GM19043 (cell line): ENCODE results near the gene SIRT6.
"Not testable (repeated sequence)": the region's sequence is repeated elsewhere in the genome, so short reads cannot be mapped to it uniquely, and the experiment has no call there.

Source experiments
- ATAC-seq: cut with Tn5 transposase; IDR thresholded peaks from one replicate; pipeline ENCODE4 v1.9.1; 2021; ENCODE audit warnings: low read depth; ENCODE audit not compliant: unreplicated experiment

The SIRT6 gene

GRCh38 chr19:4200940-4201542 is 18.7 kb upstream of the SIRT6 start:
- no peak for ATAC-seq

DNA sequence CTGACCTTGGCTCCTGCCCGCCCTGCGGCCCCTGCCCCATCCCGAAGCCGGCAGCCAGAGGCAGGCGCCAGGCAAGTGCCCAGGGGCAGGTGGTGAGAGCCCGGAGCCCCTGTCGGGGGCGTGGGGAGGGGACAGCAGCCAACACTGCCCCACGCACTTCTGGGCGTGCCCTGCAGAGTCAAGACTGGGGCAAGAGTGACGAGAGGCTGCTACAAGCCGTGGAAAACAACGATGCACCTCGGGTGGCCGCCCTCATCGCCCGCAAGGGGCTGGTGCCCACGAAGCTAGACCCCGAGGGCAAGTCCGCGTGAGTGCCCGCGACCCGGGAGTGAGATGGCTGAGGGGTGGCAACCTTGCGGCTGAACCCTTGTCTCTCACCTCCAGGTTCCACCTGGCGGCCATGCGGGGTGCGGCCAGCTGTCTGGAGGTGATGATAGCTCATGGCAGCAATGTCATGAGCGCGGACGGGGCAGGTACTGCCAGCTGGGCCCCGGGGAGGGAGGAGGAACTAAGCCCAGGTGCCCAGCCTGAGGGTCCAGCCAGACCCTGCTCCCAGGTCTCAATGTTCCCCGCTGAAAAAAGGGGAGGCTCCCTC is 17.4 kb upstream of the SIRT6 start:
- ATAC-seq, result no peak

GRCh38 chr19:4198467-4199126 is 16.2 kb upstream of the SIRT6 start:
- no peak for ATAC-seq

DNA sequence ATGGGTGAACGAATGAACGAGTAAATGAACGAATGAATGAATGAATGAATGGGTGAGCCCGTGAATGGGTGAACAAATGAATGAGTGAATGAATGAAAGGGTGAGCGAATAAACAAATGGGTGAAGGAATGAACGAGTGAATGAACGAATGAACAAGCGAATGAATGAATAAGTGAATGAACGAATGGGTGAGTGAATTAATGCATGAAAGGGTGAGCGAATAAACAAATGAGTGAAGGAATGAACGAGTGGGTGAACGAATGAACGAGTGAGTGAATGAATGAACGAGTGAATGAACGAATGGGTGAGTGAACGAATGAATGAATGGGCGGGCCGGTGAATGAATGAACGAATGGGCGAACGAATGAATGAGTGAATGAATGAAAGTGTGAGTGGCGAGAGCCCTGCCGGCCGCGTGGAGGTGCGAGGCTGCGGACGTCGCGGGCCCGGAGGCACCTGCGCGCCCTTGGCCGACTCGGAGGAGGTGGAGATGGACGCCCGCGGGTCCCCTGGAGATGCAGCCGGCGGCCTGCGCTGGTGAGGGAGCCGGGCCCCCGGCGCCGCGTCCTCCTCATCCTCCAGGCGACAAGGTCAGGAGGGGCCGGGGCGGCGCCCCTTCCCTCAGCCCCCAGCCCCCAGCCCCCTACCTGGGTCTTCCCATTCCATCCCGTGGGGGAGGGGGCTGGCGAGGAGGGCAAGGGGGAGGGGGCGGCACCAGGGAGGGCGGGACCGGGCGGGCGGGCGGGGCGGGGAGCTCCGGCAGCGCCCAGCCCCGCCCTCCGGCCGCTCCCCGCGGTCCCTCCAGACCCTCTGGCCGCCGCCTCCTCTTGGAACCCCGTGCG is 15.5 kb upstream of the SIRT6 start:
- no peak for ATAC-seq

- ATAC-seq, result no peak
Observed at GRCh38 chr19:4197228-4197624, 14.9 kb upstream of the SIRT6 start.

DNA sequence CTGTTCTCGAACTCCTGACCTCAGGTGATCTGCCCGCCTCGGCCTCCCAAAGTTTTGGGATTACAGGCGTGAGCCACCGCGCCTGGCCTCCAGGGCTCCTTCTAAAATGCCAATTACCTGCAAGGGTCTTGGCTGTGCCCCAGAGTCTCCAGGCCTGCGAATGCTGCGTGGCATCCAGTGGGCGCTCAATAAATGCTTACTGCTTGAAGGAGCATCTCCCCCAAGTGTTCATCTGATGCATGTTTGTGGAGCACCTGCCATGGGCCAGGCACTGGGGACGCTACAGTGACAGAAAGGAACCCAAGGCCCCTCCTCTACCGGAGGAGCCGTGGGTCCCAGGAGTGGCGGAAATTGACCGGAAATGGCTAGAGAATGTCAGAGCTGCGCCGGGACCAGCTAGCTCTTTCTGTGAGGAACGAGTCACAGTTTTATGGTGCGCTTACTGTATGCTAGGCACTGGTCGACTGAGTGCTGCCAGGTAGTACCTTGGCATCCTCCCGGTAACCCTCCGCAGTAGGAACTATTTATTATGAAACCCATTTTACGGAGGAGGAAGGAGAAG is 14.3 kb upstream of the SIRT6 start:
- ATAC-seq, result no peak

GRCh38 chr19:4196009-4196408 is 13.6 kb upstream of the SIRT6 start:
- no peak for ATAC-seq

- ATAC-seq, result no peak
Observed at GRCh38 chr19:4194353-4194752, 12.0 kb upstream of the SIRT6 start.

GRCh38 chr19:4192537-4192936 is 10.2 kb upstream of the SIRT6 start:
- ATAC-seq, result not testable (repeated sequence)

DNA sequence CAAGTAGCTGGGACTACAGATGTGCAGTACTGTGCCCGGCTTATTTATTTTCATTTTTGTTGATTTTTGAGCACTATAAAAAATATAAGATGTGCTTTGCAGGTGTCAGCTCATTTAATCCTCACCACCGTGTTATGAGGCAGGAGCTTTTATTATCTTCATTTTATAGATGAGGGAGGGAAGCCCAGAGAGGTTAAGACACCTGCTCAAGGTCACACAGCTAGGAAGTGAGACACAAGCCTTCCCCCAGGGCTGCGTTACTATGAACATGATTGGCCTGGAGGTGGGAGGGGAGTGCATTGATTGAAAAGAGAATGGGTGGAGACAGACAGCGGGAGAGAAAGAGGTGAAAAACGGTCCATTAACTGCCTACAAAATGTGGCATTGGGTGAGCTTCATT is 7.3 kb upstream of the SIRT6 start:
- ATAC-seq, result no peak

DNA sequence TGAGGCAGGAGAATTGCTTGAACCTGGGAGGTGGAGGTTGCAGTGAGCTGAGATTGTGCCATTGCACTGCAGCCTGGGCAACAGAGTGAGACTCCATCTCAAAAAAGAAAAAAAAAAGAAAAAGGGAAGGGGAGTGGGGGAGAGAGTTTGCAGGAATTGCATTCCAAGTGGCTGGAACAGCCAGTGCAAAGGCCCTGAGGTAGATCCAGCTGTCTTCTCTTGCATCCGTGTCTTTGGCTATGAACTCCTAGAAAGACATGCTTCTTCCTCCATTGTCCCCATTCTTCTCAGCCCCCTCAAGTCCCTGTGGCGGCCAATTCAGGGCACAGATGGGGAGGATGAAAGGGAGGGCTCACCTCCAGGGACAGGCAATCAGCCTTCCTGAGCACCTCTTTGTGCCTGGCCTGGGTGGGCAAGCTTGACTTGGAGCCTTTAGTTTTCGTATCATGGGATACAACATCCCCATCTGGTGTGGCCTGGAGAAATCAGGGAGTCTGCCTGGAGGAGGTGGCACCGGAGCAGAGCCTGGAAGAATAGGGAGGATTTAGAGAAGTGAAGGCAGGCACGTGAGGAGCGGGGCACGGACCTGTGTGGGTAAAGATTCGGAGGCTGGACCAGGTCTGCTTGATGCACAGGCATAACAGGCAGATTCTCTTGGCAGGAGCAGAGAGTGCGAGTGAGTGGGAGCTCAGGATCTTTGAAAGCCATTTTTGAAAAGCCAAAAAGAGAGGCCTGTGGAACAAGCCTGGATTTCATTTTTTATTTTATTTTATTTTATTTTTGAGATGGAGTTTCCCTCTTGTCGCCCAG is 5.2 kb upstream of the SIRT6 start:
- ATAC-seq, result no peak

DNA sequence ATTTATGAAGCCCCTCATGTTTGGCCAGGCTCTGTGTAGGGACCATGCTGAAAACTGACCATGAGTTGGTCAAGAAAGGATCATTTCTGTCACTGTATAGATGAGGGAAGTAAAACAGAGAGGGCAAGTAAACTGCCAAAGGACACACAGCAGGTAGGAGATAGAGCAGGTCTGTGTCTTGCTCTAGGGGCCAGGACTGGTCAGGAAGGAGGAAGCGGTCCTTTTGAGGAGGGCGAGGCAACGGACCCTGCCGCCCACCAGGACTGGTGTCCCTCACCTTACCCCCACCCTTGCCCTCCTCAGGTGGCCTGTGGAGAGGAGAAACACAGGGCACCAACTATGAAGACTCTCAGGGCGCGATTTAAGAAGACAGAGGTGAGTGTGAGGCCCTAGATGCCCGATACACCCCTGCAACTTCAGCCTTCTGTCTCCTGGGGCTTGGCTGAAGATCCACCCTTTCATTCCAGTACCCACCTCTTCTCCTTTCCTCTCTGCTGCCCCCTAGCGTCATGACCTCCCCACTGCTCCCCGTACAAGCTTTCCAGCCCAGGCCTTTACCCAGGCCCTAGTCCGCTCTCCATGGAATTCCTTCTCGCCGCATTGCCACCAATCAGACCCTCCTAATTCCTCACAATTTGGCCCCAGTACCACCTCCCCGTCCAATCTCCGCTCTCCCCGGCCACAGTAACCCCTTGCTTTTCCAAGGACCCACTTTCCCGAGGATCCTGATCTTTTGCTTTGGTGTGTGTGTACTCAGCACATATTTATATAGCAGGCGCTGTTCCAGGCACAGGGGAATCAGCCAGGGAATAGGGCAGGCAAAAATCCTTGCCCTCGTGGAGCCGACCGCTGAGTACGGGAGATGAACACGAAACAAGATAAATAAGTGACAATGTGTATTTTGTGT is 4.0 kb upstream of the SIRT6 start:
- no peak for ATAC-seq

DNA sequence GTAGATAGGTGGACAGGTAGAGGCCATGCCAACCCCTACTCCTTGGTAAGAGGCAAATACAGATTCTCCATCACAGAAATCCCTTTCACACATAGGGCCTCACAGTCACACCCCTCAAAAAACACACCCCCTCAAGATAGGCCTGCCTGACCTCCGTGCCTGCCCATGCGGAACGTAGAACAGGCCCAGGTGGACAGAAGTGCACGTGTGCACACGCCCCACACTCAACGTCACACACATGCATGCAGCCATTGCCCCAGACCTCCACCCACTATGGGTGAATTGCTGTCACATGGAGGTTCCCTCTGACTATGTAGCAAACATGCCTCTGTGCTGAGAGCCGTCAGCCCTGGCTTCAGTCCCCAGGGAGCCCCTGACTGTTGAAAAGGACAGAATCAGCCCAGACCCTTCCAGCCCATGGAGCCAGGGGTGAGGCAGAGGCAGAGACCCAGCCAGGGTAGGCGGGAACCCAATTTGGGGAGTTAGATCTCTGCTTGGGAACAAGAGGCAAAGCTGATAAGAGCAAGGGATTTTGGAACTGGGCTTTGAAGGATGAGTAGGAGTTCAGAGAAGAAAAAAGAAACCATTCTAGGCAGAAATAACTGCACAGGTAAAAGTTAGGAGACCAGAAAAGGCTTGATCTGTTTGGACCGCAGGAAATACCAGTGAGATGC is 3.2 kb upstream of the SIRT6 start:
- ATAC-seq, result no peak

GRCh38 chr19:4184718-4185352 is 2.5 kb upstream of the SIRT6 start:
- ATAC-seq, result no peak

DNA sequence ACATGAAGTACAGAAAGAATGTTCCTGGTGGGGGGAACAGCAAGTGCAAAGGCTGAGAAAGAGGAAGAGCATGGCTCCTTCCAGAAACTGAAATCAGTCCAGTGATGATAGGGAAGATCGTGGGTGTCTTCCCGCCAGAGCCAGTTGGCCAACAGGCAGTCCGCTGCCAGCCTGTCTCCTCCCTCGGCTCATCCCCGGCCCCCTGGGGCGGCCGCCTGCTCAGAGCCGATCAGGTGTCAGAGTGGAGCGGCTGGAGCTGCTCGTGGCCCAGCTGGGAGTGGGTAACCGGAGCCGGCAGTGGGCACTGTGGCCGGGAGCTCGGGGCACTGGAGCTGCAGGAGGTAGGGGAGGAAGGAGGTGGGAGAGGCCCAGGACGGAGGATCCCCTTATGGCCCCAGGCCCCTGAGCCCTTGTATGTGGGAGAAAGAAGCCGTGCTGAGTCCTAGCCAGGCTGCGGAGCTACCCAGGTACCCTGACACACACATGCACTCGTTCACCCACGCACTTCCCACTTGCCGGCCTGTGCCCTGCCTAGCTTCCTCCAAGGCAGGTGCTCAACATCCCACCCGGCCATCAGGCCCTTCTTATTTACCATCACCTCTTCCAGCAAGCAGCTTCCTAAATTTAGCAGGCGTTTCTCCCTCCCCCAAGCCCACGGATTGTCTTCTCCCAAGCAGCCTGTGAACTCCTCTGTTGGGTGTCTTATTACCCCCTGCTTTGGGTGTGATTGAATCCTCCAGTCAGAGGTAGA is 1.8 kb upstream of the SIRT6 start:
- ATAC-seq, result no peak

GRCh38 chr19:4181053-4181508 is 1.3 kb downstream of the SIRT6 start:
- no peak for ATAC-seq

DNA sequence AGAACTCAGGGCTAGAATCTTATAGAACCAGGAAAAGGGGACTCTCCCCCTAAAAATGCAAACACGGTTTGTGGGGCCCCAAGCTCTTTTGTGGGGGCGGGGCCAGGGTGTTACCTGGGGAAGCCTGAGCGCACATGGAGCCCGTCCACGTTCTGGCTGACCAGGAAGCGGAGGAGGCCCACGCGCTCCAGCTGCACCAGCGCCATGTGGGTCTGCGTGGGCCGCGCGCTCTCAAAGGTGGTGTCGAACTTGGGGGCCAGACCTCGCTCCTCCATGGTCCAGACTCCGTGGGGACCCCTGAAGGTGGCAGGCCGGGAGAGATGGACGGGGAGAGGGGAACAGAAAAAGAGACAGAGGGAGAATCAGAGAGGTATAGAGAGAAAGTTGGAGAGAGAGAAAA is 3.4 kb downstream of the SIRT6 start:
- no peak for ATAC-seq
